Measurements from ENCODE around the gene DGKZ.

Gene DGKZ

GRCh38 chr11:46359953-46360352 lies 12.7 kb downstream of the DGKZ start:
- TF ChIP-seq CTCF (IDR thresholded peaks at IDR 0.05; ENCODE audit: low read depth, low read length): no peak
- DNase-seq (ENCODE audit: low read depth, low spot score): no peak
- in situ Hi-C loops (cut with HindIII; ENCODE audit: low sequenced_read_pairs): no loop called here

GRCh38 chr11:46360878-46361277 lies 13.6 kb downstream of the DGKZ start:
- TF ChIP-seq CTCF (IDR thresholded peaks at IDR 0.05; ENCODE audit: low read depth, low read length): no peak
- DNase-seq (ENCODE audit: low read depth, low spot score): no peak
- no peak overlapping the region for H3K4me3 ChIP-seq (ENCODE audit: low read depth, low read length)
- in situ Hi-C loops (cut with HindIII; ENCODE audit: low sequenced_read_pairs): no loop called here

More at GRCh38 chr11:46359953-46360352, 12.7 kb downstream of the DGKZ start:
- H3K4me3 ChIP-seq (ENCODE audit: low read depth, low read length): no peak overlapping the region

- no peak for TF ChIP-seq CTCF (IDR thresholded peaks at IDR 0.05; ENCODE audit: low read depth, low read length)
- no peak overlapping the region for H3K4me3 ChIP-seq (ENCODE audit: low read depth, low read length)
- peak; percentile 50 for DNase-seq (ENCODE audit: low read depth, low spot score)
- in situ Hi-C loops (cut with HindIII; ENCODE audit: low sequenced_read_pairs): no loop called here
Observed at GRCh38 chr11:46361283-46362155, 14.3 kb downstream of the DGKZ start.

- DNase-seq (ENCODE audit: low read depth, low spot score): no peak
- no peak overlapping the region for H3K4me3 ChIP-seq (ENCODE audit: low read depth, low read length)
- TF ChIP-seq CTCF (IDR thresholded peaks at IDR 0.05; ENCODE audit: low read depth, low read length): no peak
- in situ Hi-C loops (cut with HindIII; ENCODE audit: low sequenced_read_pairs): no loop called here
Observed at GRCh38 chr11:46362156-46363030, 15.1 kb downstream of the DGKZ start.

- in situ Hi-C loops (cut with HindIII; ENCODE audit: low sequenced_read_pairs): no loop called here
- DNase-seq (ENCODE audit: low read depth, low spot score): peak; percentile 74
- no peak overlapping the region for H3K4me3 ChIP-seq (ENCODE audit: low read depth, low read length)
- TF ChIP-seq CTCF (IDR thresholded peaks at IDR 0.05; ENCODE audit: low read depth, low read length): no peak
Observed at GRCh38 chr11:46363031-46363407, 15.8 kb downstream of the DGKZ start.

- H3K4me3 ChIP-seq (ENCODE audit: low read depth, low read length): no peak overlapping the region
- peak; percentile 20 for TF ChIP-seq CTCF (IDR thresholded peaks at IDR 0.05; ENCODE audit: low read depth, low read length)
- in situ Hi-C loops (cut with HindIII; ENCODE audit: low sequenced_read_pairs): no loop called here
- peak; percentile 53 for DNase-seq (ENCODE audit: low read depth, low spot score)
Observed at GRCh38 chr11:46363455-46364005, 16.3 kb downstream of the DGKZ start.

Data from astrocyte of the spinal cord (primary cell).